Loucy (cell line): ENCODE results near the gene NLRC3.

Source experiments
- CTCF ChIP-seq: fragments of 200-600 bp; sonication (generic); conservative IDR thresholded peaks from 2 replicates; pipeline ENCODE4 v1.5.1; 2014; ENCODE audit warnings: mild to moderate bottlenecking, antibody characterized with exemption, low read length
- EZH2phosphoT487 ChIP-seq: fragments of 200-600 bp; IDR thresholded peaks from 2 replicates; pipeline ENCODE4 v1.6.1; 2018; ENCODE audit warnings: antibody characterized with exemption, mild to moderate bottlenecking, moderate library complexity, borderline replicate concordance

GRCh38 chr16:3578121-3578520, 918 bp upstream of the NLRC3 start:
- no peak for TF ChIP-seq CTCF
- TF ChIP-seq EZH2phosphoT487: no peak
